Activated CD4-positive, CD25-positive, alpha-beta regulatory T cell treated with anti-CD3 and anti-CD28 coated beads, Interleukin-2, amount 50 U/mL, for 72 hours (primary cell): Measurements from ENCODE around the gene ABL1.

Experiments used
- DNase-seq: peaks from one replicate; pipeline ENCODE4 v3.0.0; 2021

The ABL1 gene

GRCh38 chr9:130854092-130854491 lies 19.0 kb downstream of the ABL1 start:
- no peak for DNase-seq

GRCh38 chr9:130854835-130855234 lies 19.8 kb downstream of the ABL1 start:
- DNase-seq = no peak

DNA sequence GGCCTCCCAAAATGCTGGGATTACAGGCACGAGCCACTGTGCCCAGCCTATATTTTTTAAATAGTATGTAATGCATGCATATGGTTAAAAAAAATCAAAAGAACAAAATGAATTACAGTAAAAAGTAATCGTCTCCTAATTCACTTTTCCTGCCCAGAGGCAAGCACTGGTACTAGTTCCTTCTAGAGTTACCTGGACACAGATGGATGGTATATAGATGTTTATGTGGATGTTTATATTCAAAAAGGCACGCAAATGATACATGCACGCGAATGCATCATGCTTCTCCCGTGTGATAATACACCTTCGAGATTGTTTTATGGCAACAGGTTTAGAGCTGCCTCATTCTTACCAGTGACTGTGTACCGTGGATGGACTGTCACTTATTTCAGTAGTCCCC lies 21.4 kb downstream of the ABL1 start:
- DNase-seq = no peak

GRCh38 chr9:130857864-130858738 lies 23.0 kb downstream of the ABL1 start:
- DNase-seq = no peak

- no peak for DNase-seq
These were observed 24.0 kb downstream of the ABL1 start for GRCh38 chr9:130858739-130859705.

GRCh38 chr9:130860458-130861316 lies 25.6 kb downstream of the ABL1 start:
- DNase-seq = no peak

- no peak for DNase-seq
These were observed 26.5 kb downstream of the ABL1 start for GRCh38 chr9:130861372-130862180.

DNA sequence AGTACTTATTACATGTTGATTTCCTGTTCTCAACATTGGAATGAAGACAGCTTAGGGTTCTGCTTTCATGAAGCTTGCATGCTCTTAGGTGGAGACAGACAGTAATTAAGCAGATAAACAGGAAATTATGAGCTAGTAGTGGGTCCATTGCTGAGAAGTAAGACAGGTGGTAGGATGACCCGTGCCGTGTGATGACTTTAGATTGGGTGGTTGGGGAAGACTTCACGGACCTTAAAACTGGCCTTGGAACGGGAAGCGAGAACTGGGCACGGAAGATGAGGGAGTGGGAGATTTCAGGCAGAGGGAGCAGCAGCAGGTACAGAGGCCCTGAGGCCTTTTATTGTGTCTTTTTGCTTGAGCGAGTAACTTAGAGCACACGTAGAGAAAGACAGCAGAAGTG lies 27.2 kb downstream of the ABL1 start:
- no peak for DNase-seq

GRCh38 chr9:130862747-130863146 lies 27.7 kb downstream of the ABL1 start:
- DNase-seq = no peak

GRCh38 chr9:130864541-130864940 lies 29.5 kb downstream of the ABL1 start:
- no peak for DNase-seq

DNA sequence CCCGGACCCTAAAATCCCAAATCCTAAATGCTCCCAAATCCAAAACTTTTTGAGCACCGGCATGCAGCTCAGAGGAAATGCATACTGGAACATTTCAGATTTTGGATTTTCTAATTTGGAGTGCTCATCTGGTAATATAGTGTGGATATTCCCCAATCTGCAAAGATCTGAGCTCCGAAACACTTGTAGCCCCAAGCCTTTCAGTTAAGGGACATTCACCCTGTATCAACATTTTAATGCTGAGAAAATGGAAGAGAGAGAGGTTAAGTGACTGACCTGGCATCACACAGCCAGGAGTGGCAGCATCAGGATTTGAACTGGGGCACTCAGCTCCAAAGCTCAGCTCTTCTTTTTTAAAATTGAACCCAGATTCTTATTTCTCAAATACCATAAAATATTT lies 30.9 kb downstream of the ABL1 start:
- no peak for DNase-seq

DNA sequence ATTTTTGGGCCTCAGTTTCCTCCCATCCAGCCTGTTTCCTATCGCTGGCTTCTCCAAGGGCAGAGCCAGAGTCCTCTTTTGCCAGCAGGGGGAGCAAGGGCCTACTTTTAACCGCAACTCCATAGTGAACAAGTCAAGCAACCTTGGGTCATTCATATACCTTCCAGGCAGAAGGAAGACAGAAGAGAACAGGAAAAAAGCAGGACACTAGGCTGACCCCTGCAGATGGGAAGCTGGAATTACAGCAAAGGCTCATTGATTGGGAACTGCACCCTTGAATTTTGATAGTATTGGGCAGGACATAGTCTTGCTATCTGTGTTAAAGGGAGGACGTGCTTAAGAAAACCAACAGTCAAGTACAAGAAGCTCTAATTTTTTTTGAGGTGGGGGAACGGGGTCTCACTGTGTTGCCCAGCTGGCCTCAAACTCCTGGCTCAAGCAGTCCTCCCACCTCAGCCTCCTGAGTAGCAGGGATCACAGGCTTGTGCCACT lies 31.5 kb downstream of the ABL1 start:
- no peak for DNase-seq

DNA sequence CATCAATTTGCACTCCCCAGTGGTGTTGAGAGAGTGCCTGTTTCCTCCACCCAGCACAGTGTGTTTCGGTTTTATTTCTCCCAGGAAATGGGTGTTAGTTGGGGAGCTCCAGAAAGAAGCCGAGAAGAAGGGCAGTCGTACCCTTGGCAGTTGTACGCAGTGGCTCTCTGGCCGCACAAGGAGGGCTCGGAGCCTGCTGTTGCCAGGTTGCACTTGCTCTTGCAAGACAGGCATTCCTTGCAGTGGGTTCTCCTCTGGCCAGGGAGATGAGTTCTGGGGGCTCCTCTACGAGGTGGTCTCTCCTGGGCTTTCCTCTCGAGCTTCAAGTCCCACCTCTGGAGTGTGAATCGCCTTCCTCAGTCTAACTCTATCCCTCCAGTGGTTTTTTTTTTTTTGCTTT lies 32.5 kb downstream of the ABL1 start:
- no peak for DNase-seq

GRCh38 chr9:130868230-130868629 lies 33.2 kb downstream of the ABL1 start:
- no peak for DNase-seq

DNA sequence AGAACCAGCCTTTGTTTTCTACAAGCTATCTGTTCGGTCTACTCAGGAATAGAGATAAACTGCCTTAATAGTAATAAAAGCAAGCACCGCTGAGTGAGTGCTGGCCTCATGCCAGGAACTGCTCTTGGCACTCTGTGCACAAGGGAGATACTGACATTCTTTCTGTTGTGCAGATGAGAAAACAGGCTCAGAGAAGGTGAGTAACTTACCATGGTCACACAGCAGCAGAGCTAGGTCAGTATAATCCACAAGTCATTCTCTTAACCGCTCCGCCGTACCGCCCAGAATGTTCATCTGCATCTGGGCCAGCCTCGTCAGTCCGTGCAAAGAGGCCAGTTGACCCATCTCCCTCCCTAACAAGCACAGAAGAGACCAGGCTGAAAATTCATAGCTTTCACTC lies 34.2 kb downstream of the ABL1 start:
- DNase-seq = no peak

- no peak for DNase-seq
These were observed 35.7 kb downstream of the ABL1 start for GRCh38 chr9:130870491-130871381.

- no peak for DNase-seq
These were observed 36.5 kb downstream of the ABL1 start for GRCh38 chr9:130871395-130872062.

DNA sequence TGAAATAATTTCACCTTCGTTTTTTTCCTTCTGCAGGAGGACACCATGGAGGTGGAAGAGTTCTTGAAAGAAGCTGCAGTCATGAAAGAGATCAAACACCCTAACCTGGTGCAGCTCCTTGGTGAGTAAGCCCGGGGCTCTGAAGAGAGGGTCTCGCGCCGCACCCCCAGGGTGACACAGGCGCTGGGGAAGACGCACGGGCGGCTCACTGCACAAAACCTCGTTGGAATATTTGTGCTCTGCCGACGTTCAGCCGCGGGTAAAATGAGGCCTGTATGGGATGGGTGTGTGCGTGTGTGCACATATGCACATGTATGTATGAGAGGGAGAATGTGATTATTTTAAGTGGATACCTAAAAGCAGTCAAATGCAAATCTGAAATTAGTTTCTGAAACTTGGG lies 37.0 kb downstream of the ABL1 start:
- no peak for DNase-seq

- DNase-seq = no peak
These were observed 37.5 kb downstream of the ABL1 start for GRCh38 chr9:130872508-130872907.

DNA sequence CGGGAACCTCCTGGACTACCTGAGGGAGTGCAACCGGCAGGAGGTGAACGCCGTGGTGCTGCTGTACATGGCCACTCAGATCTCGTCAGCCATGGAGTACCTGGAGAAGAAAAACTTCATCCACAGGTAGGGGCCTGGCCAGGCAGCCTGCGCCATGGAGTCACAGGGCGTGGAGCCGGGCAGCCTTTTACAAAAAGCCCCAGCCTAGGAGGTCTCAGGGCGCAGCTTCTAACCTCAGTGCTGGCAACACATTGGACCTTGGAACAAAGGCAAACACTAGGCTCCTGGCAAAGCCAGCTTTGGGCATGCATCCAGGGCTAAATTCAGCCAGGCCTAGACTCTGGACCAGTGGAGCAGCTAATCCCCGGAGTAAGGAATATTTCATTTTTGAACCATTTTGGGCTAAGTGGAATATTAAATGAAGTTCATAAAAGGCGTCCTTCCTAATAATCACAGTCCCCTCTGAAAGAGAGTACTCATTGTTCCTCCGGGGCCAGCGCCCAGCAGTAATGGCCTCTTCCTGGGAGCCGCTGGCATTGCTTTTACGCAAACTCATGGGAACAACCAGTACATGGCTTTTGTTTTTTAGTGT lies 38.0 kb downstream of the ABL1 start:
- no peak for DNase-seq
